ENCODE data around the gene CDC42BPB. TPM values are rescaled to one million over a fixed set of nuclear protein-coding genes. Genes with fewer than 3 reads are reported as not detected.

CDC42BPB gene
- total RNA-seq, 1 donor from 2014 or later = 116 TPM

DNA sequence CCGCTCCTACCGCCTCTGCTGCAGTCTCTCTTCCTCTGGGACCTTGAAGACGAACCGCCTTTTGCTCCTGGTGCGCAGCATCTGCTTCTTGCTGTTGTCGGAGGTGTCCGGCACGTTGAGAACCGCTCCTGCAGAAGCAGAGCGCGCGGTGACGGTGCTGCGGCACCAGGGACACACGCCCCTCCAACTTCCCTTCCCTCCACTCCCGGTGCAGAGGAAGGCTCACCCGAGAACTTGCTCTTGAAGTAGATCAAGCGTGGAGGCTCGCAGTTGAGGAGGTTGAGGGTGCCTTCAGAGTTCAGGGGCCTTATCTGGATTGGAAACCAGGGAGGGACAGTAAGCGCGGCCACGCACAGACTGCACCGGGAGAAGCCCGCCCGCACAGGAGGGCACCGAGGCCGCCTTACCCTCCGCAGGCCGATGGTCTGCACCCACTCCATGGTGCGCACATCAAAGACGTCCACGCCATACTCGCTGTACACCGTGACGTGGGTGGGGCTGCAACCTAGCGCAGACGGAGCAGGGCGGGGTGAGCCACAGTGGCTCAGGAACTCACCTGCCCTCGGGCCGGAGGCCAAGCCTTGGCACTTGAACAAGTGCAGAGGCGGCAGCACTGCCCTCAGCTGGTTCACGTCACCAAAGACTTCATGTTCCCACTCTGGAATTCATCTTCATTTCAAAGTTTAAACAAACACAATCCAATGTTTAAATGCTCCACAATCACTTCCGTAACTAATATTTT is 117.4 kb downstream of the CDC42BPB start:
- peaks cover 31% of the 10 kb centered on the region for H3K36me3 ChIP-seq (ENCODE audit: insufficient read depth, low read length)
- no peak overlapping the region for H3K27ac Mint-ChIP-seq (ENCODE audit: unreplicated experiment)
- no peaks in the 10 kb centered on the region for H3K9me3 Mint-ChIP-seq (ENCODE audit: unreplicated experiment)
- no peak overlapping the region for H3K27ac ChIP-seq (ENCODE audit: low read depth, low read length)
- H3K9me3 ChIP-seq (ENCODE audit: insufficient read depth, low read depth, low read length) = no peaks in the 10 kb centered on the region
- no peak for TF ChIP-seq EZH2 (IDR thresholded peaks at IDR 0.05; ENCODE audit: insufficient read depth, low read length)
- TF ChIP-seq CTCF (IDR thresholded peaks at IDR 0.05; ENCODE audit: insufficient read depth, low read depth, low read length) = no peak
- no peak overlapping the region for H3K4me3 Mint-ChIP-seq (ENCODE audit: unreplicated experiment)
- no peaks in the 10 kb centered on the region for H3K79me2 ChIP-seq (ENCODE audit: insufficient read depth, low read length)
- no peaks in the 10 kb centered on the region for H3K4me1 ChIP-seq (ENCODE audit: insufficient read depth, low read length)
- peaks cover 7% of the 10 kb centered on the region for H3K4me1 Mint-ChIP-seq (ENCODE audit: low read depth, unreplicated experiment)
- FAIRE-seq = no peak
- no peak overlapping the region for H3K9ac ChIP-seq (ENCODE audit: low read length)
- no peak overlapping the region for H2AFZ ChIP-seq (ENCODE audit: low read depth, low read length)
- peaks cover 33% of the 10 kb centered on the region for H3K36me3 Mint-ChIP-seq (ENCODE audit: low read depth, unreplicated experiment)
- no peaks in the 10 kb centered on the region for H3K27me3 ChIP-seq (ENCODE audit: insufficient read depth, low read length)
- H3K4me2 ChIP-seq (ENCODE audit: low read length) = no peak overlapping the region
- no peaks in the 10 kb centered on the region for H3K27me3 Mint-ChIP-seq (ENCODE audit: low read depth, unreplicated experiment)
- peaks cover 37% of the 10 kb centered on the region for H4K20me1 ChIP-seq (ENCODE audit: insufficient read depth, low read length)
- no peak overlapping the region for H3K4me3 ChIP-seq (ENCODE audit: insufficient read depth, low read depth, low read length)
- no peak for DNase-seq (ENCODE audit: low read depth)

DNA sequence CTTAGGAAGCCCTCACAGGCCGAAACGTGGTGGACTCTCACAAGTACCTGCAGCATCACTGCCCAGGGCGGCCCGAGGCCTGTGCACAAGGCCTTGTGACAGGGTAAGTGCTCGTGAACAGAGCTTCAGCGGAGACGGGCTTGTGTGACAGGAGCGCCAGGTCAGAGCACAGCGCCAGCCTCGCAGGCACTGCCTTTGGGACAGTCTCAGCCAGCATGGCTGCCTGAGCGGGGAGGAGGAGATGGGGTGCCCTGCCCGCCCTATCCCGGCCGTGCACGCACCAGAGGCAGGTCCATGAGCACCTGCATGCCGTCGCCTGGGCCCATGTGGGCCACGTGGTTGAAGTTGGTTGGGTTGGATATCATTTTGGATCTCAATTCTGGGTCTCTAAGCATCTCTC is 118.0 kb downstream of the CDC42BPB start:
- H3K4me3 ChIP-seq (ENCODE audit: insufficient read depth, low read depth, low read length) = no peak overlapping the region
- no peak for FAIRE-seq
- H2AFZ ChIP-seq (ENCODE audit: low read depth, low read length) = no peak overlapping the region
- H3K36me3 ChIP-seq (ENCODE audit: insufficient read depth, low read length) = peaks cover 29% of the 10 kb centered on the region
- no peaks in the 10 kb centered on the region for H3K9me3 Mint-ChIP-seq (ENCODE audit: unreplicated experiment)
- H3K36me3 Mint-ChIP-seq (ENCODE audit: low read depth, unreplicated experiment) = peaks cover 34% of the 10 kb centered on the region
- no peaks in the 10 kb centered on the region for H3K27me3 Mint-ChIP-seq (ENCODE audit: low read depth, unreplicated experiment)
- TF ChIP-seq CTCF (IDR thresholded peaks at IDR 0.05; ENCODE audit: insufficient read depth, low read depth, low read length) (no peak), EZH2 (IDR thresholded peaks at IDR 0.05; ENCODE audit: insufficient read depth, low read length) (no peak)
- peaks cover 38% of the 10 kb centered on the region for H4K20me1 ChIP-seq (ENCODE audit: insufficient read depth, low read length)
- no peak overlapping the region for H3K9ac ChIP-seq (ENCODE audit: low read length)
- no peak overlapping the region for H3K4me2 ChIP-seq (ENCODE audit: low read length)
- no peak overlapping the region for H3K4me3 Mint-ChIP-seq (ENCODE audit: unreplicated experiment)
- no peak overlapping the region for H3K27ac Mint-ChIP-seq (ENCODE audit: unreplicated experiment)
- H3K4me1 ChIP-seq (ENCODE audit: insufficient read depth, low read length) = no peaks in the 10 kb centered on the region
- H3K27me3 ChIP-seq (ENCODE audit: insufficient read depth, low read length) = no peaks in the 10 kb centered on the region
- H3K79me2 ChIP-seq (ENCODE audit: insufficient read depth, low read length) = no peaks in the 10 kb centered on the region
- peaks cover 7% of the 10 kb centered on the region for H3K4me1 Mint-ChIP-seq (ENCODE audit: low read depth, unreplicated experiment)
- no peak overlapping the region for H3K27ac ChIP-seq (ENCODE audit: low read depth, low read length)
- no peaks in the 10 kb centered on the region for H3K9me3 ChIP-seq (ENCODE audit: insufficient read depth, low read depth, low read length)
- no peak for DNase-seq (ENCODE audit: low read depth)

DNA sequence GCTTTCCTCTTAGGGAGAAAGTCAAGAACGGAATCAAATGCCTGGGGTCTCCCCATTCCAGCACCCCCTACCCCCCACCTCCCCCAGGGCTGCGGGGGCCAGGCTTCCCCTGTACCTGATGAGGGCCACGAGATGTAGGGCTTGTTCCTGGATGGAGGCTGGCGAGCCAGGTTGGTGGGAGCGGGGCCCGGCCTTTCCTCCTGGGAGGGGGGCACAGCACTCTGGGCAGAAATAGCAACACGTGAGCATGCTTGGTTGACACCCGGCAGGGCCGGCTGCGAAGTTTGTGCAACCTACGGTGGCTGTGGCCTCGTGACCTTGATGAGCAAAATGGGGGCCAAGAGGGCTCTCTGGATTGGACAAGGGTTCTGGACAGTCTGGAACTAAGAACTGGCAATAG is 119.2 kb downstream of the CDC42BPB start:
- no peak overlapping the region for H3K27ac Mint-ChIP-seq (ENCODE audit: unreplicated experiment)
- Histone ChIP-seq H3K4me1 (ENCODE audit: insufficient read depth, low read length) (no peaks in the 10 kb centered on the region), H2AFZ (ENCODE audit: low read depth, low read length) (no peak overlapping the region), H3K27me3 (ENCODE audit: insufficient read depth, low read length) (no peaks in the 10 kb centered on the region), H3K9me3 (ENCODE audit: insufficient read depth, low read depth, low read length) (no peaks in the 10 kb centered on the region), H3K9ac (ENCODE audit: low read length) (no peak overlapping the region), H3K79me2 (ENCODE audit: insufficient read depth, low read length) (no peaks in the 10 kb centered on the region), H3K4me3 (ENCODE audit: insufficient read depth, low read depth, low read length) (no peak overlapping the region), H4K20me1 (ENCODE audit: insufficient read depth, low read length) (peaks cover 45% of the 10 kb centered on the region), H3K27ac (ENCODE audit: low read depth, low read length) (no peak overlapping the region), H3K4me2 (ENCODE audit: low read length) (no peak overlapping the region), H3K36me3 (ENCODE audit: insufficient read depth, low read length) (peaks cover 28% of the 10 kb centered on the region)
- H3K27me3 Mint-ChIP-seq (ENCODE audit: low read depth, unreplicated experiment) = no peaks in the 10 kb centered on the region
- peaks cover 30% of the 10 kb centered on the region for H3K36me3 Mint-ChIP-seq (ENCODE audit: low read depth, unreplicated experiment)
- no peak for TF ChIP-seq EZH2 (IDR thresholded peaks at IDR 0.05; ENCODE audit: insufficient read depth, low read length)
- no peak for TF ChIP-seq CTCF (IDR thresholded peaks at IDR 0.05; ENCODE audit: insufficient read depth, low read depth, low read length)
- DNase-seq (ENCODE audit: low read depth) = no peak
- H3K4me1 Mint-ChIP-seq (ENCODE audit: low read depth, unreplicated experiment) = peaks cover 7% of the 10 kb centered on the region
- FAIRE-seq = no peak
- no peaks in the 10 kb centered on the region for H3K9me3 Mint-ChIP-seq (ENCODE audit: unreplicated experiment)
- H3K4me3 Mint-ChIP-seq (ENCODE audit: unreplicated experiment) = no peak overlapping the region
